ENCODE results near the gene HOXD10. TPM values are rescaled to one million over a fixed set of nuclear protein-coding genes. Genes with fewer than 3 reads are reported as not detected.

HOXD10 gene
- polyA plus RNA-seq, 1 donor from 2014 or later, result not detected

DNA sequence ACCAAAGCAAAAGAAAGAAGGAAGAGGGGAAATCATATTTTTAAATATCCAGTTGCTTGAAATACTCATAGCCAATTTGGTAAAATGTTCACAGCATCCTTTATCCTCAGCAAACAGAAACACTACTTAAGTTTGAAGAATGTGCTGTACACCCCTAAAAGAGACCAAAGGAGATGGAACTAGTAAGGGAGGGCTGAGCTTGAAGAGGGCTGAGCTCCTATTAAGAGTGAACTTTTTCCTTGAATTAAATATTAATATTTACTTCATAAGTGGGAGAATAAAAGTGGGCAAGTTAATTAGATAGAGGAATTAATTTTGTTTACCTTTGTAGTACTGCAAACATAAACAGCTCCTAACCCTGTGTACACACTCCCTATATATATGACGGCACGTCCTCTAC lies 39.8 kb upstream of the HOXD10 start:
- Histone ChIP-seq H2AFZ (ENCODE audit: low read depth, low read length) (no peak overlapping the region), H3K9ac (ENCODE audit: low read length) (no peak overlapping the region), H3K9me2 (ENCODE audit: insufficient read depth, low read length) (no peaks in the 10 kb centered on the region), H3K36me3 (ENCODE audit: insufficient read depth, low read length) (no peaks in the 10 kb centered on the region), H3K27me3 (ENCODE audit: insufficient read depth, low read depth, low read length) (peaks cover 98% of the 10 kb centered on the region), H3K79me2 (replicated peaks; ENCODE audit: insufficient read depth, low read length) (no peaks in the 10 kb centered on the region), H3K9me3 (ENCODE audit: low read length) (no peaks in the 10 kb centered on the region), H4K20me1 (ENCODE audit: insufficient read depth) (no peaks in the 10 kb centered on the region), H3K4me3 (ENCODE audit: low read length) (no peak overlapping the region), H3F3A (ENCODE audit: insufficient read depth, low read length, poor library complexity, severe bottlenecking) (no peaks in the 10 kb centered on the region), H3K27ac (ENCODE audit: low read length) (no peak overlapping the region), H3K4me2 (ENCODE audit: low read length) (no peak overlapping the region)
- TF ChIP-seq TAF1 (IDR thresholded peaks at IDR 0.05; ENCODE audit: low read depth) (no peak), MXI1 (conservative IDR thresholded peaks at IDR 0.05; ENCODE audit: poor library complexity, severe bottlenecking) (no peak), EP300 (conservative IDR thresholded peaks at IDR 0.05; ENCODE audit: poor library complexity, severe bottlenecking) (no peak), RAD21 (conservative IDR thresholded peaks at IDR 0.05) (no peak), SMC3 (conservative IDR thresholded peaks at IDR 0.05; ENCODE audit: poor library complexity) (no peak), EZH2 (IDR thresholded peaks at IDR 0.05; ENCODE audit: borderline replicate concordance, insufficient read depth, low read length, poor library complexity, severe bottlenecking) (no peak), REST (IDR thresholded peaks at IDR 0.05; ENCODE audit: borderline replicate concordance) (no peak), POLR2AphosphoS5 (IDR thresholded peaks at IDR 0.05) (no peak), CTCF (IDR thresholded peaks at IDR 0.05; ENCODE audit: poor library complexity, severe bottlenecking) (no peak)

DNA sequence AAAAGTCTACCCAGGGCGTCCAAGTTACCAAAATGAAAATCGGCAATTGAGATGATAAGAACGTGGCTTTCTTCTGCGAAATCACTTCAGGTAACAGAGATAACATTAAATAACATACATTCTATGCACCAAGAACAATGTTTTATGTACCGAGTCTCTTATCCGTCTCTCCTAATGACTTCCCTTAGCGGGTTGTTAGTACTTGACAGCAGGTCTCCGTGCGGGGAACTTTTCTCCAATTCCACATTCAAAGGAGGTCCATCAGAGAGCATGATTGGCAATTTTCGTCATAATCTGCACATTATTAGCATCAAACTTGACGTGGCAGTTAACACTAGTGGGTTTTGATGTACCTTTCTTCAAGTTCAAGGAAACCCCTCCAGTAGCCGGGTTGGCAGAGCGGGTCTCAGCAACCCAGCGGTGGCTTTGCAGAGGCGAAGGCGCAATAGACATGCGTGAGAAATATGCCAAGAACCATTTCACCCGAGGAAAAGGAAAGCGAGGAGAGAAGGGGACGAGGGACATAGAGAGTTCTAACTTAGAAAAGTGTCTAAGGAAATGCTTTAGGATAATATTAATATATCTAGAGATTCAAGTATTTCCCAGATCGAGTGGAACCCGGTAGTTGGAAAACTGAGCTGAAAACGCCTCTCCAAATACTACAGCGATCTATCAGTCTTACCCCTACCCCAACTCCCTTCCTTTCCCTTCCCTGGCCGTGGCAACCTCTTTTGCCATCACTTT lies 37.9 kb upstream of the HOXD10 start:
- H3F3A ChIP-seq (ENCODE audit: insufficient read depth, low read length, poor library complexity, severe bottlenecking), result no peaks in the 10 kb centered on the region
- no peak overlapping the region for H3K4me3 ChIP-seq (ENCODE audit: low read length)
- peaks cover under 1% of the 10 kb centered on the region for H3K9me3 ChIP-seq (ENCODE audit: low read length)
- H4K20me1 ChIP-seq (ENCODE audit: insufficient read depth), result no peaks in the 10 kb centered on the region
- no peak overlapping the region for H3K4me2 ChIP-seq (ENCODE audit: low read length)
- no peaks in the 10 kb centered on the region for H3K36me3 ChIP-seq (ENCODE audit: insufficient read depth, low read length)
- peaks cover 98% of the 10 kb centered on the region for H3K27me3 ChIP-seq (ENCODE audit: insufficient read depth, low read depth, low read length)
- no peaks in the 10 kb centered on the region for H3K9me2 ChIP-seq (ENCODE audit: insufficient read depth, low read length)
- H3K79me2 ChIP-seq (replicated peaks; ENCODE audit: insufficient read depth, low read length), result no peaks in the 10 kb centered on the region
- no peak overlapping the region for H3K9ac ChIP-seq (ENCODE audit: low read length)
- no peak for TF ChIP-seq POLR2AphosphoS5 (IDR thresholded peaks at IDR 0.05)
- no peak overlapping the region for H3K27ac ChIP-seq (ENCODE audit: low read length)
- no peak overlapping the region for H2AFZ ChIP-seq (ENCODE audit: low read depth, low read length)
